Immature natural killer cell (primary cell): ENCODE data around the gene SLC46A2. TPM values are rescaled to one million over a fixed set of nuclear protein-coding genes. Genes with fewer than 3 reads are reported as not detected.

Experiments used
- DNase-seq, 3 donors: peaks; one replicate each; pipeline ENCODE4 v3.0.0; 2022; ENCODE audit warnings: mixed read lengths in 1 of 3
- H3K27ac Mint-ChIP-seq, 6 donors: one replicate each; pipeline ENCODE4 v1.8.0; 2020; ENCODE audit warnings: mixed read lengths in 6 of 6, mild to moderate bottlenecking in 5 of 6, inconsistent platforms in 4 of 6, moderate library complexity in 3 of 6
- H3K27me3 Mint-ChIP-seq, 3 donors: one replicate each; pipeline ENCODE4 v1.8.0; 2020 to 2021; ENCODE audit warnings: low read depth in 3 of 3, mild to moderate bottlenecking in 3 of 3, mixed read lengths in 3 of 3, moderate library complexity in 3 of 3, inconsistent platforms in 1 of 3
- H3K36me3 Mint-ChIP-seq, 3 donors: one replicate each; pipeline ENCODE4 v1.8.0; 2020; ENCODE audit warnings: mixed read lengths in 3 of 3, inconsistent platforms in 2 of 3, mild to moderate bottlenecking in 2 of 3
- H3K4me1 Mint-ChIP-seq, 2 donors: one replicate each; pipeline ENCODE4 v1.8.0; 2020; ENCODE audit warnings: inconsistent platforms in 2 of 2, mild to moderate bottlenecking in 2 of 2, mixed read lengths in 2 of 2, moderate library complexity in 1 of 2
- H3K4me3 Mint-ChIP-seq, 5 donors: one replicate each; pipeline ENCODE4 v1.8.0; 2020; ENCODE audit warnings: mild to moderate bottlenecking in 5 of 5, mixed read lengths in 5 of 5, inconsistent platforms in 3 of 5, moderate library complexity in 3 of 5
- H3K9me3 Mint-ChIP-seq, 6 donors: one replicate each; pipeline ENCODE4 v1.8.0; 2020; ENCODE audit warnings: mild to moderate bottlenecking in 6 of 6, mixed read lengths in 6 of 6, inconsistent platforms in 4 of 6, moderate library complexity in 3 of 6
- polyA plus RNA-seq, 3 donors: library from polyadenylated mRNA; unstranded; fragments of 300-500 nt; fragmentation: Illumina TruSeq; gene quantifications; one replicate each; pipeline ENCODE4 v1.2.3, GENCODE V29; 2021

Gene SLC46A2
- polyA plus RNA-seq, 3 donors from 2014 or later: 0.13 to 0.96 (median 0.16) TPM

DNA sequence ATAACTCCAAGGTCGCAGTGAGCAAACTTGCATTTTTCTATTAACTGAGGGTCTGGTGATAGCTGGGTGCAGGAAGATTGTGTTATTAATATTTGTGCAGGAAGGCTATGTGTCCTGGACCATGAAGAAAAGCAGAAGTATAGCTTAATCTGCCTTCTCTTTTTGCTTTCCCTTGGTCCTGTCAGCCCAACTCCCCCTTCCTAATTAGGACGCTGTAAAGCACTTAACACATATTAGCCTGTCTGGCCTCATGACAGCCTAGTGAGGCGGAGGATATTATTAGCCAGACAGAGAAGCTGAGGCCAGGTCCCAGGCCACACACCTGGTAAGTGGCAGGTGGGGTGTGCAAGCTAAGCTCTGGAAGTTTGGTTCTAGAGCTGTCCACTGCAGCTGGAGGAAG, 29.5 kb downstream of the SLC46A2 start:
- Mint-ChIP-seq H3K9me3 (no peaks in the 10 kb centered on the region), H3K27ac (no peak overlapping the region), H3K36me3 (peaks cover 0 to 11% (median 4%) of the 10 kb centered on the region in 3 donors), H3K4me1 (peaks cover 16 to 18% of the 10 kb centered on the region in 2 donors), H3K4me3 (no peak overlapping the region), H3K27me3 (peaks cover 0 to 3% (median 0%) of the 10 kb centered on the region in 3 donors)
- DNase-seq: no peak

DNA sequence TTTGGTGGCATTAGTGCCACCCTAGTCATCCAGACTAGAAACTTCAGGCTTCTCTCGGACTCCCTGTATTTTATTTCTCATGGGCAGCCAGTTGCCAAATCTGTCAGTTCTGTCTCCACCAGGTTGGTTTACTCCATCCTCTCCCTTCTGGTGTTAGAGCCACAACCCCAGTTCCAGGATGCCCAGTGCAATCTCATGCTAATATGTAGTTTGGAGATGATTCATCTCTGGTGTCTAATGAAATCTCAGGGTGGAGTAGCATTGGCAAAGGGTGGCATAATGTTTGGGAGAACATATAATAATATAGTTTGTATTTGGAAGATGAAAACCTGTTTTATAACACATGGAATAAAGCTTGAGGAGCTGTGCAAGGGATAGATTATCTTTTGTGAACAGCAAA, 30.2 kb downstream of the SLC46A2 start:
- DNase-seq: no peak
- no peak overlapping the region for H3K27ac Mint-ChIP-seq
- peaks cover 0 to 11% (median 4%) of the 10 kb centered on the region in 3 donors for H3K36me3 Mint-ChIP-seq
- no peaks in the 10 kb centered on the region for H3K9me3 Mint-ChIP-seq
- peaks cover 16 to 18% of the 10 kb centered on the region in 2 donors for H3K4me1 Mint-ChIP-seq
- no peak overlapping the region for H3K4me3 Mint-ChIP-seq
- peaks cover 0 to 4% (median 0%) of the 10 kb centered on the region in 3 donors for H3K27me3 Mint-ChIP-seq

DNA sequence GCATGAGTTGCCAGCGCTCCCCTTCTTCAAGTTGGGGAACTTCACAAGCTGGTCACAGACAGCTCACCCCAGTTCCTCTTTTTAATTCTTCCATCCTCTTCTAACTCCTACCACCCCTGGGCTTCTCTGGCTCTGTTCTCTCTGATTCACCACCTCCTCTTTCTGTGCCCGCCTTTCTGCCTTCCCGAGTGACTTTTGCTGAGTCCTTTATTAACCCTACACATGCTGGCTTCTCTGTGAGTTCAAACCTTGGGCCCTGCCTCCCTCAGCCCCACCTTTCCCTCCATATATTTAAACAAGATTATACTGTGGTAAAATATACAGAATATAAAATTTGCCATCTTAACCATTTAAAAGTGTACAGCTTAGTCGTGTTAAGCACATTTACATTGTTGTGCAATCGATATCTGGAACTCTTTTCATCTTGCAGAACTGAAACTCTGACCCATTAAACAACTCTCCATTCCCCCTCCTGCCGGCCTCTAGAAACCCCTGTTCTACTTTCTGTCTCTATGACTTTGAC, 32.0 kb downstream of the SLC46A2 start:
- H3K4me1 Mint-ChIP-seq: peaks cover 16 to 19% of the 10 kb centered on the region in 2 donors
- peaks cover 0 to 5% (median 0%) of the 10 kb centered on the region in 3 donors for H3K27me3 Mint-ChIP-seq
- H3K9me3 Mint-ChIP-seq: no peaks in the 10 kb centered on the region
- peaks cover 0 to 8% (median 8%) of the 10 kb centered on the region in 3 donors for H3K36me3 Mint-ChIP-seq
- no peak for DNase-seq
- no peak overlapping the region for H3K4me3 Mint-ChIP-seq
- peak overlapping the region in 1 of 6 donors; percentile 75 for H3K27ac Mint-ChIP-seq

DNA sequence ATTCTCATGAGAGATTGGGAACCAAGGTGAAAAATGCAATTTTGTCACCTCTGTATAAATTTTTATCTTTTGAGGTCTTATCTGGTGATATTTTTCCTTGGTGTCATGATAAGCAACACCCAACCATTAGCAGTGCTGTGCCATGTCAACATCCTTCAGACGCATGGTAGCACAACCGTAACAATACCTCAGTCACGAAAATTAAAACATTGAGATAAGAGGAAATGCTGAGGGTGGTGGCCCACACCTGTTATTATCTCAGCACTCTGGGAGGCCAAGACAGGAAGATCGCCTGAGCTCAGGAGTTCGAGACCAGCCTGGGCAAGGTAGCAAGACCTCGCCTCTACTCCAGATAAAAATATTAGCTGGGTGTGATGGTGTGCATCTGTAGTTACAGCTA, 32.7 kb downstream of the SLC46A2 start:
- H3K27me3 Mint-ChIP-seq: peaks cover 0 to 4% (median 0%) of the 10 kb centered on the region in 3 donors

DNA sequence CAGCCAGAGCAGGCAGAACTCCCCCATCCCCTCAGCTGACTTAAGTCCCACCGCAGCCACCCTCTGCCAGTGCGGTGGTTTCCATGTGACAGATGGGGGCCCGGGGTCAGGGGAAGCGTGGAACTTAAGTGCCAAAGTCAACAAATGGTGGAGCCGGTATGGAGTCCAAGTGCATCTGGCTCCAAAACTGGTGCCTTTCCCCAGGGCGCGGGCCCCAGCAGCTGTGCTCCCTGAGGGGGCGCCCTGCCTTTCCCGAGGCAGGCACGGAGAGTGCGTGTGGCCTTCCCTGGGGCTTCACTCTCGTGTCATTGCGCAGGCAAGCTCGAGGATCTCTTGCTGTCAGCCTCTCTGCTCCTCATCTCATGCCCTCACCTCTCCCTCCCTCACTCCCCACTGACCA, 33.8 kb downstream of the SLC46A2 start:
- Mint-ChIP-seq H3K9me3 (no peaks in the 10 kb centered on the region), H3K4me3 (no peak overlapping the region), H3K36me3 (peaks cover 4 to 16% (median 12%) of the 10 kb centered on the region in 3 donors), H3K27ac (no peak overlapping the region), H3K27me3 (peaks cover 0 to 4% (median 0%) of the 10 kb centered on the region in 3 donors), H3K4me1 (peaks cover 4 to 6% of the 10 kb centered on the region in 2 donors)
- DNase-seq: no peak

More for the DNA sequence above, 32.7 kb downstream of the SLC46A2 start:
- Mint-ChIP-seq H3K4me1 (peaks cover 9 to 14% of the 10 kb centered on the region in 2 donors), H3K4me3 (no peak overlapping the region), H3K27ac (no peak overlapping the region), H3K9me3 (no peaks in the 10 kb centered on the region), H3K36me3 (peaks cover 0 to 15% (median 12%) of the 10 kb centered on the region in 3 donors)
- no peak for DNase-seq

DNA sequence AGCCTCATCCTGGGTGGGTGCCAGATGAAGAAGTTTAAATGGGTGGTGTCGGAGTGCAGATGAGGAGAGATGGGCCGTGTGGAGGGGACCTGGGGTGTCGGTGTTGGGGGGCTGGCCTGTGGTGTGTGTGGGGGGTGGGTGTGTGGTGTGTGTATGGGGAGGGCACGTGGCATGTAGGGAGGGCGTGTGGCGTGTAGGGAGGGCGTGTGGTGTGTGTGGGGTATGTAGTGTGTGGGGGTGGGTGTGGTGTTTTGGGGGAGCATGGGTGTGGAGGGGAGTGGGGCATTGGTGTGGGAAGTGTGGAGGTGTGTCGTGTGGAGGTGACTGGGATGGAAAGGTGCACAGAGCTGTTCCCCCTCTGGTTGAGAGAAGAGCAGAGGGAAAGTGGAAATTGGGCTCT, 34.5 kb downstream of the SLC46A2 start:
- Mint-ChIP-seq H3K27me3 (peaks cover 0 to 2% (median 0%) of the 10 kb centered on the region in 3 donors), H3K4me1 (peaks cover 0 to 3% of the 10 kb centered on the region in 2 donors), H3K36me3 (peaks cover 4 to 21% (median 15%) of the 10 kb centered on the region in 3 donors), H3K9me3 (no peaks in the 10 kb centered on the region), H3K4me3 (no peak overlapping the region), H3K27ac (peak overlapping the region in 1 of 6 donors; percentile 48)
- DNase-seq: no peak

DNA sequence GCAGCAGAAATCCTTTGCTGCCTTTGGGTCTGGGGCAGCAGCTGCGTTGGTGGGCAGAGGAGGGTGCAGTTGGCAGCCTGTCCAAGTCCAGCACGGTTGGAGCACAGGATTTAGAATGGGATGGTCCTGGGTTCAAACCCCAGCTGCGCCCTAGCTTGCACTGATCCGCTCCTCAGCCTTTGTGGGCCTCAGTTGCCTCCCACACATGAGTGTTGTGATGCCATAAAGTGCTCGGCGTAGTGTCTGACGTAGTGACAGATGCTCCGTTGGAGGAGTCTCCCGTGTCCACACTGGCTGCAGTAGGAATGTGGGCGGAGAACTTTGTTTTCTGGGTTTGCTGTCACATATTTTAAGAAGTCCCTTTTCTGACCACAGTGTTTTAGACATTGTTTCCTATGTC, 36.0 kb downstream of the SLC46A2 start:
- H3K36me3 Mint-ChIP-seq: peaks cover 7 to 25% (median 15%) of the 10 kb centered on the region in 3 donors
- no peak for DNase-seq
- H3K27ac Mint-ChIP-seq: no peak overlapping the region
- no peak overlapping the region for H3K4me3 Mint-ChIP-seq
- peaks cover 0 to 2% (median 0%) of the 10 kb centered on the region in 3 donors for H3K27me3 Mint-ChIP-seq
- no peaks in the 10 kb centered on the region for H3K9me3 Mint-ChIP-seq
- H3K4me1 Mint-ChIP-seq: peaks cover 0 to 4% of the 10 kb centered on the region in 2 donors

DNA sequence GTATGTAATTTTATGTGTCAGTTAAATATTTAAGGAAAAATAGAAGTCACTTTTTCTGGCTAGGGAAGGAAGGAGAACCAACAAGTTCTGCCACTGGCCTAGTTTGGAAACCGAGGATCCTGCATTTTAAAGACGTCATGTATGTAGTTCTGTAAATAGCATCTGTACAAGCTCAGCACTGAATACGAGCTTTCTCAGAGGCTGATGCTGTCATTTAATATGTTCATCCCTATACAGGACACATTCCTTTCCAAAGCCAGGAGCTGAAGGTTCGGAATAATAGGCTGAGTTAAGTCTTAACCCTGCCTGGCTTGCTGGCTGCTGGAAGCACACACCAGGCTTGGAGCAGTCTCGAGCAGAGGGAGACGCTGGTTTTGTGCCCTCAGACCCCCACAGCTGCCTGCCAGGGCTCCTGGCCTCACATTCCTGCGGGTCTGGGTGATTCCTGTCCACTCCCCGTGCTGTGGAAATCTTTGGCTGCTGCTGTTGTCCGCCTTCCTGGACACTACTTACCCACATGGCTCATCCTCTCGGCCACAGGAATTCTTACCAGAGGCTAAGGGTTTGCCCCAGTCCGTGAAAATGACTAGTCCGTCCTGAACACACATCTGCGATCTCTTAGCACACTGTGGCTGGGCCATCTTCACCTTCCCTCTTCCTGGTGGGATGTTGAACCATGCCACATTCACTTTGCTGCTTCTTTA, 36.6 kb downstream of the SLC46A2 start:
- no peak for DNase-seq
- peaks cover 0 to 2% (median 0%) of the 10 kb centered on the region in 3 donors for H3K27me3 Mint-ChIP-seq
- no peak overlapping the region for H3K4me3 Mint-ChIP-seq
- H3K27ac Mint-ChIP-seq: no peak overlapping the region
- peaks cover 7 to 25% (median 15%) of the 10 kb centered on the region in 3 donors for H3K36me3 Mint-ChIP-seq
- peaks cover 0 to 8% of the 10 kb centered on the region in 2 donors for H3K4me1 Mint-ChIP-seq
- H3K9me3 Mint-ChIP-seq: no peaks in the 10 kb centered on the region

DNA sequence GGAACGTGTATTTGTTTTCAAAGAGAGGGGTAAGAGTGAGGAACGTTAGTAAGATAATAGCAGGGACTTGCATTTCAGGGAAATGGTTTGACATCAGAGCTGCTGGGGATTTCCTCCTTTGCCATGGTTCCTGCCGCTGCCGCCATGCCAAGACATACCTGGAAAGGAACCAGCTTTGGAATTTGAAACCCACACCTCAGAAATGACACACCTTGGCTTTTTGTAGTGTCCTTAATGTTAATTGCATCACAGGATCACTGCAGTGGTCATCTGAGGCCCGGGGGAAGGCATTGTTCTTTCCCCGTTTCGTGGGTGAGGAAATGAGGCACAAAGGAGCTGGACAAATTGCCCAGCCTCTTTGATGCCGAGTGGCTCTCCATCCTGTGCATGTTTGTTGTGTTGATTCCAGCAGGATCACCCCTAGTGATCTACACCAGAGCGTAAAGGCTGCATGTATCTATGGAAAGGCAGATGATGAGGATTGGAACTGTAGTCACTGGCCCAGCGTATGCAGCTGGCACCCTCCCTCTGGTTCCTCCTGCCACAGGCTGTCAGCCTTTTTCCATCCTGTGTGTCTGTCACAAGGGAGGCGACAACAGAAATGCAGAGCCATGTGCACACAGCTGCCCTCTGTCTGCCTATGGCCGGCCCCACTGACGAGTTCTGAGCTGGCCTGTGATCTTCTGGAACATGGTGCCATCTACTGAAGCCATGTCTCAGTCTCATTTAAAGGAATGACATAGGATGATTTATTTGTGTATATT, 37.8 kb downstream of the SLC46A2 start:
- peaks cover 0 to 10% of the 10 kb centered on the region in 2 donors for H3K4me1 Mint-ChIP-seq
- H3K27ac Mint-ChIP-seq: no peak overlapping the region
- H3K9me3 Mint-ChIP-seq: no peaks in the 10 kb centered on the region
- H3K27me3 Mint-ChIP-seq: peaks cover 0 to 2% (median 0%) of the 10 kb centered on the region in 3 donors
- H3K4me3 Mint-ChIP-seq: no peak overlapping the region
- peaks cover 7 to 25% (median 9%) of the 10 kb centered on the region in 3 donors for H3K36me3 Mint-ChIP-seq
- DNase-seq: no peak

DNA sequence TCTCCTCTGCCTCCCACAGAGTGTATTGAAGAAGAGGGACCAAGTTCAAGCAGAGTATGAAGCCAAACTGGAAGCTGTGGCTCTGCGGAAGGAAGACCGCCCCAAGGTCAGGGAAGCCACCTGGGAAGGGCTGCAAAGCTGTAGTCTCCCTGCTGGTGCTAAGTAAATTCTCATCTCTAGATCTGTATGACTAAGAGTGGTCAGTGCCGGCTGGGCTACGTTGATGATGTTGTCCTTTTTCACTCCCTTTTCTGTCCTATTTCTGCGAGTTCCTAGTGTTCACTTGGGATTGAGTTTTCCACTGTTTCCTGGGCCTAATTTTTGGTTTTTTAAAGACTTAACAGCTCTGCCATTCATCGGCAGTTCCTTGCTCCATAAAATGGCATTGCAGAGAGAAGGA, 39.8 kb downstream of the SLC46A2 start:
- DNase-seq: no peak
- Mint-ChIP-seq H3K4me3 (no peak overlapping the region), H3K27me3 (peaks cover 0 to 2% (median 0%) of the 10 kb centered on the region in 3 donors), H3K36me3 (peaks cover 7 to 21% (median 9%) of the 10 kb centered on the region in 3 donors), H3K27ac (no peak overlapping the region), H3K4me1 (peaks cover 0 to 12% of the 10 kb centered on the region in 2 donors), H3K9me3 (no peaks in the 10 kb centered on the region)

DNA sequence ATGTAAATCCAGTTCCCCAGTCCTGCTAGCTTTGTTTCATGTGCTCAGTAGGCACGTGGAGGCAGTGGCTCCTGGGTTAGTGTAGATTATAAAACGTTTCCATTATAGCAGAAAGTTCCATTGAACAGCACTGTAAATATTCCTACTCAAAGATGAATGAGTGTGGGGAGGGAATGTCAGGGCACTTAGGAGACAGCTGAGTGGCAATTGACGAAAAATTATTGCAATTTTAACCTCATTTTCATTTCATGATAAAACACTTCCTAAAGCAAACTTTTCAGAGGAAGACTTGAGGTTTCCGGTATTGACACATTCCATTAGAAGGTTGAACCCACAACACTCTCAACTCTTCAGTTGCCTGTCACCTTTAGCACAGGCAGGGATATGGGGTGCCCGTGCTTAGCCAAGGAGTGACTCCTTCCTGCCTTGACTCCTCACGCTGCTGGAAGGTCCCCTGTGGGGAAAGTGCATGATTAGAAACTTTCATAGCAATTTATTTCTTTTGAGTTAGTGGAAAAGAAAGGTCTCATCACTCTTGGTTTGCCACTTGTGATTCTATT, 41.2 kb downstream of the SLC46A2 start:
- H3K4me1 Mint-ChIP-seq: peaks cover 12 to 14% of the 10 kb centered on the region in 2 donors
- no peaks in the 10 kb centered on the region for H3K9me3 Mint-ChIP-seq
- no peak for DNase-seq
- H3K36me3 Mint-ChIP-seq: peaks cover 7 to 21% (median 9%) of the 10 kb centered on the region in 3 donors
- peaks cover 0 to 1% (median 0%) of the 10 kb centered on the region in 3 donors for H3K27me3 Mint-ChIP-seq
- no peak overlapping the region for H3K27ac Mint-ChIP-seq
- H3K4me3 Mint-ChIP-seq: no peak overlapping the region

DNA sequence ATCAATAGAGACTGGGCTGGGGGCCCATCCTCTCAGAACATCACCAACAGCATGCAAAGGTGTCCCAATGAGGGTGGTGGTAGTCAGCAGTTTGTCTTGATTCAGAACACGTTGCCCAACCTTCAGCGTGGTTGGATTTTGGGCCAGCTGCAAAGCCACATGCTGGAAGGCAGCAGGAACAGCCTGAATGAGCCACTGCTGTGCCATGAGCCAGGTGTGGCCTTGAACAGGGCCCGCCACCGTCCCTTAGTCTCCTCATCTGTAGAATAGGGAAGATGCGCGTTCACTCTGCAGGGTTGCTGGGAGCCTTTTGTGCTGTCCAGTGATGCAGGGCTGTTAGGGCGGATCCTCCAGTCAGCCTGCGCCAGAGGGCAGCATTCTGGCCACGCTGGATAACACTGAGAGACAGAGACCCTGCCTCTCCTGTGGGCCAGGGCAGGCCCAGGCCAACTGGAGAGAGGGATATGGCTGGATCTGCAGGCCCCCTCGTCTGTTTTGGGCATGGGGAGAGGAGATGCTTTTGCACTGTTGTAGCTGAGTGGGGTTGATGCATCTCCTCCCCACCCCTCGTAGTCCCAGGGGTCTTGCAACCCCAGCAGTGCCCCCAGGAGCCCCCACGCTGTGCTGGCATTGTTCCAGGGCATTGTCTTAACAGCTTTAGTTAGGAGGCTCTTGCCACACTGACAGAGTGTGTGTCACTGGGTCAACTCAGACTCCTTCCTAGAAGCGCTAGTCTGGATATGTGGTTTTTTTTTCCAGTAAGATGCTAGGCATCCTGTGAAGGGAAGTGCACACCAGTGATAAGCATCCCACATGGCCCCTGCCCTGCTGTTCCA, 42.1 kb downstream of the SLC46A2 start:
- DNase-seq: no peak
- Mint-ChIP-seq H3K4me3 (no peak overlapping the region), H3K27ac (no peak overlapping the region), H3K27me3 (peaks cover 0 to 3% (median 0%) of the 10 kb centered on the region in 3 donors), H3K4me1 (peaks cover 17 to 18% of the 10 kb centered on the region in 2 donors), H3K9me3 (no peaks in the 10 kb centered on the region), H3K36me3 (peaks cover 6 to 15% (median 7%) of the 10 kb centered on the region in 3 donors)
